Neuronal stem cell (in vitro differentiated cells): ENCODE measurements around the gene SYCP2.

Source experiments
- DNase-seq: peaks from one replicate; pipeline ENCODE4 v3.0.0-alpha.2; 2013; ENCODE audit warnings: low spot score
- H2AFZ ChIP-seq: one replicate; pipeline ENCODE4 v1.6.1; 2013; ENCODE audit warnings: mild to moderate bottlenecking, low read length, inconsistent platforms
- H2AK5ac ChIP-seq: 2 replicates; pipeline ENCODE4 v1.6.1; 2013; ENCODE audit warnings: low read depth, mild to moderate bottlenecking, inconsistent platforms, low read length, moderate library complexity, mixed read lengths
- H2BK120ac ChIP-seq: 2 replicates; pipeline ENCODE4 v1.6.1; 2013; ENCODE audit warnings: low read depth, mild to moderate bottlenecking, inconsistent platforms, low read length, moderate library complexity, mixed read lengths
- H2BK12ac ChIP-seq: one replicate; pipeline ENCODE4 v1.6.1; 2013; ENCODE audit warnings: low read length, inconsistent platforms
- H2BK15ac ChIP-seq: 2 replicates; pipeline ENCODE4 v1.6.1; 2013; ENCODE audit warnings: mild to moderate bottlenecking, low read length, inconsistent platforms, mixed read lengths
- H2BK5ac ChIP-seq: one replicate; pipeline ENCODE4 v1.6.1; 2013; ENCODE audit warnings: inconsistent platforms, mild to moderate bottlenecking, low read length, moderate library complexity
- H3K14ac ChIP-seq: one replicate; pipeline ENCODE4 v1.6.1; 2013; ENCODE audit warnings: low read length, inconsistent platforms
- H3K18ac ChIP-seq: 2 replicates; pipeline ENCODE4 v1.6.1; 2013; ENCODE audit warnings: low read length, inconsistent platforms
- H3K23ac ChIP-seq: 2 replicates; pipeline ENCODE4 v1.6.1; 2013; ENCODE audit warnings: low read depth, mild to moderate bottlenecking, mixed read lengths, low read length, inconsistent platforms; ENCODE audit not compliant: poor library complexity
- H3K27ac ChIP-seq: replicated peaks from 3 replicates; pipeline ENCODE4 v1.5.1; 2013; ENCODE audit warnings: low read length, inconsistent platforms
- H3K27me3 ChIP-seq, 3 experiments: 2 replicates each; pipeline ENCODE4 v1.6.1; 2013; ENCODE audit warnings: low read length in 3 of 3, mild to moderate bottlenecking in 2 of 3, inconsistent platforms in 1 of 3, low read depth in 1 of 3, mixed read lengths in 1 of 3, moderate library complexity in 1 of 3; ENCODE audit not compliant: control insufficient read depth in 3 of 3, insufficient read depth in 3 of 3
- H3K36me3 ChIP-seq, 2 donors: replicated peaks in 1 of 2; 2 replicates each; pipeline ENCODE4 v1.6.1; 2013; ENCODE audit warnings: low read length in 2 of 2; ENCODE audit not compliant: control insufficient read depth in 2 of 2, insufficient read depth in 2 of 2
- H3K4ac ChIP-seq: 2 replicates; pipeline ENCODE4 v1.6.1; 2013; ENCODE audit warnings: inconsistent platforms, mild to moderate bottlenecking, low read length, moderate library complexity
- H3K4me1 ChIP-seq, 2 donors: 1 replicate in 1 of 2; 2 replicates in 1 of 2; pipeline ENCODE4 v1.6.1; 2013; ENCODE audit warnings: low read length in 2 of 2, low read depth in 1 of 2; ENCODE audit not compliant: control insufficient read depth in 2 of 2, insufficient read depth in 1 of 2
- H3K4me2 ChIP-seq: one replicate; pipeline ENCODE4 v1.6.1; 2013; ENCODE audit warnings: mild to moderate bottlenecking, low read length, inconsistent platforms; ENCODE audit not compliant: insufficient read depth, poor library complexity, severe bottlenecking
- H3K4me3 ChIP-seq, 2 donors: 2 replicates each; pipeline ENCODE4 v1.5.1; 2013; ENCODE audit warnings: low read length in 2 of 2, mild to moderate bottlenecking in 2 of 2, inconsistent platforms in 1 of 2, moderate library complexity in 1 of 2
- H3K79me1 ChIP-seq: one replicate; pipeline ENCODE4 v1.6.1; 2013; ENCODE audit warnings: low read depth, mild to moderate bottlenecking, inconsistent platforms, low read length, moderate library complexity
- H3K9ac ChIP-seq: one replicate; pipeline ENCODE4 v1.6.1; 2013; ENCODE audit warnings: mild to moderate bottlenecking, low read depth, low read length, inconsistent platforms; ENCODE audit not compliant: poor library complexity
- H3K9me3 ChIP-seq, 2 donors: replicated peaks in 1 of 2; 2 replicates each; pipeline versions ENCODE3 to v1.6.1; 2013; ENCODE audit warnings: low read length in 2 of 2, mild to moderate bottlenecking in 2 of 2, inconsistent platforms in 1 of 2, low read depth in 1 of 2, mixed read lengths in 1 of 2, moderate library complexity in 1 of 2; ENCODE audit not compliant: control insufficient read depth in 2 of 2, insufficient read depth in 1 of 2
- H4K8ac ChIP-seq: one replicate; pipeline ENCODE4 v1.6.1; 2013; ENCODE audit warnings: low read depth, mild to moderate bottlenecking, inconsistent platforms, low read length, moderate library complexity
- H4K91ac ChIP-seq: one replicate; pipeline ENCODE4 v1.6.1; 2013; ENCODE audit warnings: low read length, low read depth, mild to moderate bottlenecking, inconsistent platforms; ENCODE audit not compliant: poor library complexity
- WGBS, 2 donors: extraction: QIAGEN DNeasy Blood & Tissue Kit; methylation state at CpG; one replicate each; pipeline ENCODE4 v1.1.7; 2013; ENCODE audit warnings: missing lambda C conversion rate in 2 of 2, mixed read lengths in 1 of 2; ENCODE audit not compliant: insufficient read length in 2 of 2, insufficient replicate concordance in 1 of 2; ENCODE audit errors: extremely low coverage in 2 of 2; 5-methylcytosine and 5-hydroxymethylcytosine counted together

SYCP2 gene

GRCh38 chr20:59945175-59945574, 11.7 kb upstream of the SYCP2 start:
- H2BK15ac ChIP-seq = no peak overlapping the region
- no peaks in the 10 kb centered on the region for H3K27me3 ChIP-seq
- no CpG with 5 or more reads among the region's 3 CpGs for WGBS, 2 donors
- H3K23ac ChIP-seq = no peak overlapping the region
- H2BK5ac ChIP-seq = no peak overlapping the region
- no peak overlapping the region for H3K4me3 ChIP-seq
- no peak overlapping the region for H4K91ac ChIP-seq
- no peaks in the 10 kb centered on the region for H3K79me1 ChIP-seq
- H3K14ac ChIP-seq = no peak overlapping the region
- no peak overlapping the region for H3K4me2 ChIP-seq
- H2BK12ac ChIP-seq = no peak overlapping the region
- H2AK5ac ChIP-seq = no peak overlapping the region
- no peak overlapping the region for H3K27ac ChIP-seq
- H4K8ac ChIP-seq = no peak overlapping the region
- H3K9ac ChIP-seq = no peak overlapping the region
- peaks cover 3 to 46% of the 10 kb centered on the region in 2 donors for H3K36me3 ChIP-seq
- no peak for DNase-seq
- H3K4ac ChIP-seq = no peak overlapping the region
- no peak overlapping the region for H3K18ac ChIP-seq
- H3K9me3 ChIP-seq = no peaks in the 10 kb centered on the region
- no peak overlapping the region for H2BK120ac ChIP-seq
- H3K4me1 ChIP-seq = peaks cover 1 to 7% of the 10 kb centered on the region in 2 donors
- H2AFZ ChIP-seq = no peak overlapping the region

- Histone ChIP-seq H2AK5ac (no peak overlapping the region), H3K9me3 (no peaks in the 10 kb centered on the region), H3K23ac (no peak overlapping the region), H3K18ac (no peak overlapping the region), H3K79me1 (no peaks in the 10 kb centered on the region), H2BK15ac (no peak overlapping the region), H4K91ac (no peak overlapping the region), H3K27ac (no peak overlapping the region), H3K4ac (no peak overlapping the region), H3K4me2 (no peak overlapping the region), H3K9ac (no peak overlapping the region), H4K8ac (no peak overlapping the region), H3K4me1 (peaks cover 1 to 7% of the 10 kb centered on the region in 2 donors), H2BK5ac (no peak overlapping the region), H3K4me3 (no peak overlapping the region), H2BK12ac (peak overlapping the region; percentile 60), H3K27me3 (peaks cover 0 to 2% (median 0%) of the 10 kb centered on the region in 3 experiments), H3K14ac (no peak overlapping the region), H2BK120ac (no peak overlapping the region), H3K36me3 (peaks cover 3 to 44% of the 10 kb centered on the region in 2 donors), H2AFZ (no peak overlapping the region)
- DNase-seq = no peak
- no CpG with 5 or more reads among the region's 7 CpGs for WGBS, 2 donors
These were observed 11.3 kb upstream of the SYCP2 start for GRCh38 chr20:59944726-59945125.

GRCh38 chr20:59942245-59942644, 8.8 kb upstream of the SYCP2 start:
- no peak overlapping the region for H4K8ac ChIP-seq
- no peak overlapping the region for H3K23ac ChIP-seq
- WGBS, 2 donors = no CpG with 5 or more reads among the region's 2 CpGs
- DNase-seq = no peak
- no peak overlapping the region for H2BK5ac ChIP-seq
- no peak overlapping the region for H3K18ac ChIP-seq
- H2BK120ac ChIP-seq = no peak overlapping the region
- no peak overlapping the region for H3K27ac ChIP-seq
- H3K4me3 ChIP-seq = no peak overlapping the region
- H3K14ac ChIP-seq = no peak overlapping the region
- H4K91ac ChIP-seq = no peak overlapping the region
- H3K79me1 ChIP-seq = peaks cover 2% of the 10 kb centered on the region
- peaks cover 5 to 9% of the 10 kb centered on the region in 2 donors for H3K4me1 ChIP-seq
- no peak overlapping the region for H3K4ac ChIP-seq
- H2AK5ac ChIP-seq = no peak overlapping the region
- H2BK12ac ChIP-seq = no peak overlapping the region
- H3K9ac ChIP-seq = no peak overlapping the region
- H3K27me3 ChIP-seq = peaks cover 0 to 15% (median 6%) of the 10 kb centered on the region in 3 experiments
- peaks cover 0 to 9% of the 10 kb centered on the region in 2 donors for H3K9me3 ChIP-seq
- no peak overlapping the region for H2BK15ac ChIP-seq
- peaks cover 3 to 49% of the 10 kb centered on the region in 2 donors for H3K36me3 ChIP-seq
- H2AFZ ChIP-seq = no peak overlapping the region
- H3K4me2 ChIP-seq = no peak overlapping the region

- Histone ChIP-seq H3K9me3 (peaks cover 0 to 9% of the 10 kb centered on the region in 2 donors), H2BK5ac (peak overlapping the region; percentile 79), H3K14ac (no peak overlapping the region), H2BK120ac (no peak overlapping the region), H3K27ac (peak overlapping the region; percentile 93), H3K18ac (peak overlapping the region; percentile 91), H3K4me1 (peaks cover 5 to 8% of the 10 kb centered on the region in 2 donors), H3K9ac (peak overlapping the region; percentile 90), H3K27me3 (peaks cover 0 to 15% (median 6%) of the 10 kb centered on the region in 3 experiments), H3K4me3 (peak overlapping the region; percentile 72 to 81), H2BK12ac (no peak overlapping the region), H3K23ac (peak overlapping the region; percentile 32), H2BK15ac (no peak overlapping the region), H3K36me3 (peaks cover 3 to 48% of the 10 kb centered on the region in 2 donors), H4K91ac (peak overlapping the region; percentile 1), H3K4me2 (peak overlapping the region; percentile 97), H3K79me1 (peaks cover 2% of the 10 kb centered on the region), H3K4ac (no peak overlapping the region), H2AK5ac (no peak overlapping the region), H2AFZ (peak overlapping the region; percentile 88), H4K8ac (peak overlapping the region; percentile 29)
- WGBS, 2 donors = no CpG with 5 or more reads among the region's 4 CpGs
- no peak for DNase-seq
These were observed 7.5 kb upstream of the SYCP2 start for GRCh38 chr20:59940956-59941294.
